Heart left ventricle (tissue), 11 donors: ENCODE measurements around the gene STRAP. TPM values are rescaled to one million over a fixed set of nuclear protein-coding genes. Genes with fewer than 3 reads are reported as not detected.

ENCODE experiments used
- polyA plus RNA-seq, 2 donors: library from polyadenylated mRNA; stranded (reverse); fragments of 200-250 nt; gene quantifications; one replicate each; pipeline ENCODE4 v1.2.3, GENCODE V29; 2013
- total RNA-seq, 9 donors: library from RNA; depleted of rRNA in 2 of 9; stranded (reverse); fragments of >200 nt in 2 of 9; fragmentation: NEBNext Ultra II Directional in 3 of 9; extraction: Animal tissue kit (Norgen Biotek cat#: 25700) in 3 of 9; gene quantifications; one replicate each; pipeline versions ENCODE4 v1.1.0 to v1.2.4, GENCODE V29; 2016 to 2023
- donor health status: ischemic (EF 13 %, LVEDD 7.1; RV severe dilation, severe dysfunction).
- donor health status: healthy with polysubstance abuse.
- donor health status: DM: no; HTN: yes; CAD: no.
- donor health status: DM: no; HTN: no; CAD: no.
- donor health status: ischemic (EF 25% LVEDD 5.7; RV mildly dilated, moderate dysfunction).
- donor health status: healthy.
- donor health status: DM: yes; HTN: yes; CAD: no.
- donor health status: PGD.
- donor health status: nonischemic (EF 23%, LVEDD 6.1; RV moderate dilation, normal function).

Gene STRAP
- total and polyA plus RNA-seq, 11 donors = 61.6 to 237 (median 118) TPM

Other genes starting within 250 kb of the STRAP start
- 10 to 100 TPM; 11.7 to 56.0 (median 20.9) TPM for gene EPS8, start 93.0 kb upstream of the STRAP start, total RNA-seq
- gene EPS8, start 93.0 kb upstream of the STRAP start, polyA plus RNA-seq = 10 to 100 TPM; 12.5 to 22.9 TPM
- 10 to 100 TPM; 21.4 to 44.3 (median 23.8) TPM for gene DERA, start 28.9 kb downstream of the STRAP start, total RNA-seq
- 10 to 100 TPM; 19.0 to 30.6 TPM for gene DERA, start 28.9 kb downstream of the STRAP start, polyA plus RNA-seq